T47D (cell line): ENCODE measurements around the gene SLC35F2.
"Not testable (repeated sequence)": the region's sequence is repeated elsewhere in the genome, so short reads cannot be mapped to it uniquely, and the experiment has no call there.

ENCODE experiments used
- DNase-seq, 2 experiments: peaks; one replicate each; pipeline versions ENCODE4 v3.0.0 to v3.0.0-alpha.2; 2011 to 2012; ENCODE audit warnings: low read depth in 1 of 2, low spot score in 1 of 2
- JUND ChIP-seq: IDR thresholded peaks from 2 replicates; pipeline ENCODE4 v1.6.1; 2012; ENCODE audit warnings: low read depth
- in situ Hi-C: cut with HindIII; loops from 2 replicates; pipeline ENCODE4 v1.10.0; 2016; ENCODE audit warnings: low sequenced_read_pairs, low pct_unique_long_range_greater_than_20kb

Gene SLC35F2

DNA sequence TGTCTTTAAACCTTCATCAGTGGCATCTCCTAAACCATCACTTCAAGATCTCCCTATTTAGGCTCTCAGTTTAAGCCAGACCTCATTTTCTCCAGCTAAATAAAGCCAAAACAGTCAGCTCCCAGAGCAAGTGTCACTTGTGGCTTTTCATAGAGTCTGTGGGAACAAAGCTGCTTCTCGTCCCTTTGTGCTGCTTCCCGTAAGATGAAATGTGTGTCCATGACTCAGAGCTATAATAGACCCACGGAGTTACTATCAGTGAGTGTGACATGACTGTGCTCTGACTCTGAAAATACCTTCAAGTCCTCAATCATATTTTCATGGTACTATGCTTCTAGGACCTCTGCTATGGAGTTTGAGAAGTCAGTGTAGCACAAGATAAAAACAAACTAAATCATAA, 89.4 kb downstream of the SLC35F2 start:
- TF ChIP-seq JUND: no peak
- in situ Hi-C loops: no loop called here
- DNase-seq: no peak

DNA sequence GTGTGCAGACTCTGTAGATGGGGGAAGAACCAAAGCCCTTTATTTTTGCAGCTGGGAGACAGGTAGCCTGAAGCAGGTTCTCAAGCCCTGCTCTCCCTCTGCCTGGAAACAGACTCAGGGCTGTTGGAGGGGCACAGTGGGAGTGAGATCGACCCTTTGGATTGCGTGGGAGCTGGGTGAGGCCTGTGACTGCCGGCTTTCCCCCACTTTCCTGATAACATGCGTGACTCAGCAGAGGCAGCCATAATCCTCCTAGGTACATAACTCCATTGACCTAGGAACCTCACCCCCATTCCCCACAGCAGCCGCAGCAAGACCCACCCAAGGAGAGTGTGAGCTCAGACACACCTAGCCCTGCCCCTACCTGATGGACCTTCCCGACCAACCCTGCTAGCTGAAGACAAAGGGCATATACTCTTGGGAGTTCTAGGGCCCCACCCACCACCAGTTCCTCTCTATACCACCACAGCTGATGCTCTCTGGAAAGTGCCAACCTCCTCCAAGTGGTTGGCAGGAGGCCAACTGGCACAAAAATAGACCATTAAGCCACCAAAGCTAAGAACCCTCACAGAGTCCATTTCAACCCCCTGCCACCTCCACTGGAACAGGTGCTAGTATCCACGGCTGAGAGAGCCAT, 99.8 kb downstream of the SLC35F2 start:
- DNase-seq, in situ Hi-C loops: not testable (repeated sequence)

DNA sequence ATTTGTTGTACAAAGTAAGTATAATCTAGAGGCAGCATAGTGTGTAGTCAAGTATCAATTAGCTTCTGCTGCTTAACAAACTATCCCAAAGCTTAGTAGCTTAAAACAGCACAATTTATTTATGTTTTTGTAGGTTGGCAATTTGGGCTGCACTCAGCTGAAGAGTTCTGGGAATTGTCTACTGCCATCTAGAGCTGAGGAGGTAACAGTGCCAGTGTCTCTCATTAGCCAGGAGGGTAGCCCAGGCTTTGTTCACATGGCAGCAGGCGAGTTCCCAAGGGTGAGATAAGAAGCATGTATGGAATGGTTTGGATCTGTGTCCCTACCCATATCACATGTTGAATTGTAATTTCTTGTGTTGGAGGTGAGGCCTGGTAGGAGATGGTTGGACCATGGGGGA, 100.9 kb downstream of the SLC35F2 start:
- in situ Hi-C loops: no loop called here
- TF ChIP-seq JUND: no peak
- no peak for DNase-seq

DNA sequence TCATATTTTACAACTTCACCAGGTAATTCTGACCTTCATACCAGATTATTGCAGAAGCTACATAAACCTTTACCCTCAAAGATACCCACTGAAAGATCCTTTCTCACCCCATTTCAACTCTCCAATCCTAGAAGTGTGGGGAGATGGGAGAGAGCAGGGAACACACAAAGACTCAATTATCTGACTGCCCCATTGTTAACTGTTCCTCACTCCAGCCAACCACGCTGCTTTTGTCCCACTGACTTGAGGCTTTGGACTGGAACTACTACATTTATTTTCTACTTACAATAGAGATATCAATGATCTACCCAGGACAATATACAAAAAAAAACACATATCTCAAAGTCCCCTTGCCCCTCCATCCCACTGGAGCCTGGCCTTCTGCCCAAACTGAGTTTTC, 102.0 kb downstream of the SLC35F2 start:
- no peak for TF ChIP-seq JUND
- in situ Hi-C loops: no loop called here
- DNase-seq: no peak

DNA sequence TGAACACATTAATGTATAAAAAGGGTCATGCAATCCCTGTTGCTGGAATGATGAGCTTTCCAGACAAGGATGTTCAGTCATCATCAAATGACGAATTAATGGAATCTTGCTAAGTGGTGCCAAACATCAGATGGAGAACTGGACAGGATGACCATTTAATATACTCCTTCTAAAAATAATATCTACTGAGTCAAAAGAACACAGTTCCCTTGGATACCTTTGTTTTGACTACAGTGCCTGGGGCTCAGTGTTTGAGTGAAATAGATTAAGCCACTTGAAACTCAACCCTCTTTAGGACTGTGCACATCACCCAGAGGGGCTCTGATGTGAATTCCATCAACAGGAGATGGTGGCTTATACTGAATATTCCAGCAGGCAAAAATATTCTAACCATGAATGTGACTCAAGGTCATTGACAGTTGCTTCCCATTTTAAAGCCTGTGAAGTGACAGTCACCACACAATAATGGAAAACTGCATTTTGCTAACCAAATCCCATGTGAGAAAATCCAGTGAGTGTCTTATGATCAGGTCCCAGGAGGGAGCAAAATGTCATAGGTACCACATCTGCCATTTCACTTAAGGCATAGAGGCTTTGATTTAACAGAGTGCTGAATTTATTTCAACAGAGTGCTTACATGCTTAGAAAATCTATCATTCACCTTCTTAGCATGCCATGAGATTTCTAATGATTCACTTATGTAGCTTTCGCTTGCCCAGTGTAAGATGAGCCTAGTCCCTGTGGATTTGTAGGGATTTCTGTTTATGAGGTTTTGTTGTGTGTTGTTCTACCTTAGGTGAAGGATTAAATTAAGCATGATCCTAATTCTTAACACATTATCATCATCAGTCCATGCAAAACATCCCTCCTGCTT, 105.4 kb downstream of the SLC35F2 start:
- DNase-seq: no peak
- no peak for TF ChIP-seq JUND
- in situ Hi-C loops: no loop called here

DNA sequence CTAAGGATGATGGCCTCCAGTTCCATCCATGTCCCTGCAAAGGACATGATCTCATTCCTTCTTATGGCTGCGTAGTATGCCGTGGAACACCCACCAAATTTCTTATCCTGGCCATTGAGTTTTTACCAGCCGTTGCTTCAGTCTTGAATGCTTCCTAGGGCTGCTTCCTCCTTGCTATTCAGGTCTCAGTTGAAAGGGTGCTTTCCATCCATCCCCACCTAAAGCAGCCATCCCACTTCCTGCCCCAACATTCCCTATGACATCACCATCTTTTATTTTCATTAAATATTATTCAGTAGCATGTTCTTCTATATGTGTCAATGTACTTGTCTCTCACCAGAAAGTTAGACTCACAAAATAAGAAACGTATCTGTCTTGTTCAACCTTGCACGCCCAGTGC, 106.1 kb downstream of the SLC35F2 start:
- in situ Hi-C loops: no loop called here
- TF ChIP-seq JUND: no peak
- no peak for DNase-seq

DNA sequence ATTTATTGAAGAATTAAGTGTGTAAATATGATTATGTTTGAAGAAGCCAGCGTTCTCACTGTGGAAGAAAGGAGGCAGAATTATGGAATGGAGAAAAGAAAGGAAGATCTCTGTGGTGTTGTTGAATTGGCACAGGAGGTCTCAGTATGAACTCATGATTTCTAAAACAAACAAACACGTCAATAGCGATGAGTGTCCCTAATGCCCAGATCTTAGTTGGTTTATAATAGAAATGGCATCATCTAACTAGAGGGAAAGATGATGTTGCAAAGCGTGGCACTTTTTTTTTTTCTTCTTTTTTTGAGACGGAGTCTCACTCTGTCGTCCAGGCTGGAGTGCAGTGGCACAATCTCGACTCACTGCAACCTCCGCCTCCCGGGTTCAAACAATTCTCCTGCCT, 107.5 kb downstream of the SLC35F2 start:
- no peak for TF ChIP-seq JUND
- DNase-seq: no peak
- in situ Hi-C loops: no loop called here

DNA sequence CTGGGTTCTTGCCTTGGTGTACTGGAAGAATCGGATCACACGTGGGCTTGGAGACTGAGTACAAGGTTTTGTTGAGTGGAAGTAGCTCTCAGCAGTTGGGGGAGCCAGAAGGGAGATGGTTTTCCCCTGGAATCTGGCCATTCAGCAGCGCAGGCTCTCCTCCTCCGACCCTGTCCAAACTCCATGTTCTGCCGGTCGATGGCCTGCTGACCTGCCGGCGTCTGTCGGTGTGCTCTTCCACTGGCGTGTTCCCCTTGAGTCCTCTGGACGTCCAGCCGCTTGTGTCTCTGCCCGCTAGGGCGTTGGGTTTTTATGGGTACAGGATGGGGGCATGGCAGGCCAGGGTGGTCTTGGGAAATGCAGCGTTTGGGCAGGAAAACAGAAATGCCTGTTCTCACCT, 108.3 kb downstream of the SLC35F2 start:
- DNase-seq: no peak
- in situ Hi-C loops: no loop called here
- no peak for TF ChIP-seq JUND

DNA sequence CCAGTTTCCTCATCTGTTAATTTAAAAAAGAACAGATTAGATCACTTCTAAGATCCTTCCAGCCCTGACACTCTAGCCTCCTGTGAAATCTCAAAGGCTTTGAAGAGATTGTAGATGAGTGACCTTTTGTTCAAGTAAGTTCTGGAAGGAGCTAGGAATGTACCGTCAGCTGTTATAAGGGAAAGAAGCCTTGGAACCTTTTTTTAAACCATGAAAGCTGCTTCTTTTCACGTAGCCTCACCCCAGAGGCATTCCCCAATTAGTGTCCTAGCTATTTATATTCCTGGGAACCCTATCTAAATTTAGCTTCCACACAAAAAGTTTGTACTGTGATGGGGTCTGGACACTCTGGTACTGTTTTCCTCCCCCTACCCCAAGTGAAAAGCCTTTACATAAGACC, 111.0 kb downstream of the SLC35F2 start:
- in situ Hi-C loops: no loop called here
- no peak for DNase-seq
- TF ChIP-seq JUND: no peak

DNA sequence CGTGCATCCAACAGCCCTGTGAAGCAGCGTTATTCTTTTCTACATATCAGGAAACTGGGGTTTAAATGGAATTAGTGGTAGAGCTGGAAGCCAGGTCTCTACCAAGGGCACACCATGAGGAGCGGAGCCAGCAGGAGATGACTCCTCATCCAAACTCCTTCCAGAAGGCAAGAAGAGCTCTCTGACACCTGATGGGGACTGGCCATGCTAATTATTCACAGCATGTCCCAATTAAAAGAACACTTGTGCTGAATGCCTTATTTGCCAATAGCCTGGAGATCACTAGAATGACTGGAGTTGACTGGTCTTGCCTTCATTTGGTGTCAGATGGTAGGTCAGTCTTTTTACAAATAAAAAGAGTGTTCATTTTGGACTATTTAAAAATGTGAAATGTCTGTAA, 113.9 kb downstream of the SLC35F2 start:
- DNase-seq: no peak
- in situ Hi-C loops: no loop called here
- no peak for TF ChIP-seq JUND

DNA sequence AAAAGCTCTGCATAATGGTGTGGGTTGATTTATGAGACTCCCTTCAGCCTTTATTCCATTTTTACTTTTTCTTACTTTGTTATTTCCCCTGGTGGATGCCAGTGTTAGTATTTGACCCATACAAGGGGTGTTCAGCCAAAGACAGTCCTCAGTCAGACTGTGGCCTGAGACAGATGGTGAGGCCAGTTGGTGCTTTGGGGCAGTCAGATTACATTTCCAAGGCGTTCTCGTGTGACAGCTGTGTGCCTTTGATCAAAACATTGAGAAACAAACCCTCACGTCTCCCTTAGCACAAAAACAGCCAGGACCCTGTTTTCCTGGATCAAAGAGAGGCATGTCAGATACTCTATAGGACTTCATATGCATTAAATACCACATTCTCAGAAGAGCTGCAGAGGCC, 115.4 kb downstream of the SLC35F2 start:
- no peak for DNase-seq
- no peak for TF ChIP-seq JUND
- in situ Hi-C loops: no loop called here

DNA sequence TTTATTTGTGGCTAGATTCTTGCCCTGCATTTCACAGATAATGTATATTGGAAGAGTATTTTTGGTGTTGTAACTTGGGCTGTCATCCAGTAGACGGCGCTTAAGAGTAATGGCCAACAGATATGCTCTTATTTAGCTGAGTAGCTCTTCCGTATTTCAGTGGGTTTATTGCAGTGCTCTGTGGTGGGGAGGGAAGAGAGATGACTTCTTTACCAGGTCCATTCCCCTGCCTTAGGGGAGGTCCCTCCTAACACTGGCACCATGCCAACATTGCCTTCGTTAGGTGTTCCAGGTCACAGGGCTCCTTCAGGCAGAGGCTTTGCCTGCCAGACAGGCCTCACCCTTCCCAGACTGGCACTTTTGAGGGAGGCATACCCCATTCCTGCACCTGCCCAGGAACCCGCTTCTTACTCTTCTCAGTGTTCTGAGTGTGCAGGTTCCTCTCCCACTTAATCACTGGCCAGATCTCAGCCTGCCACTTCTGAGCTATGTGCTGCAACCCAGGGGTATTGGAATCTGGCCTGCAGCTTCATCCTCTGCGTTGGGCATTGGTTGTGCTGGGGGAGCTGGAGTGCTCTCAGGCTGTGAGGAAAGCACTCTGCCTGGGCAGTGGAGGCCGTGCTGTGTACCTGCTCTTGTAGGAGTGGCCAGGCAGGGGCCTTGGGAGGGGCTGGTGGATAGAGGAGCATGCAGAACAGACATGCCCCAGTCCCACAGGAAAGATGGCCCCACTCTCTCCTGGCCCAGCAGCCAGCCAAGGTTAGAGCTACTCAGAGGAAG, 117.4 kb downstream of the SLC35F2 start:
- no peak for TF ChIP-seq JUND
- peak in 1 of 2 experiments; percentile 55 for DNase-seq
- in situ Hi-C loops: no loop called here
